ENCODE results near the gene FHAD1.

DNA sequence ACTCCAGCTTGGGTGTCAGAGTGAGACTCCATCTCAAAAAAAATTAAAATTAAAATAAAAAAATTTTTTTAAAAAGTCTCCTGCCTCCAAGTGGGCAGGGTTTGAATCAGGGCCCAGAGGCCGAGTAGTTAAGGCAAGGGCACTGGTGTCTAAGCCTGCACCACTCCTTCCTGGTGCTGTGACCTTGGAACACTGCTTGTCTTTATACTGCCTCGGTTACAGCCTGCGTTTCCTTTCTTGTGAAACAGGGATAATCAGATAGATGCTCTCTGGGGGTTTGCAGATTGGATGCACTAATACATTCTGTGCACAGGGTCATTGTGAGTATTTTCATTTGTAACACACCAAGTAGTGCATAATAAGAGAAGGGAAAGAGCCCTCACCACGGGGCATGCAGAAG lies 104.3 kb downstream of the FHAD1 start:
- TF ChIP-seq, protein P1, sequence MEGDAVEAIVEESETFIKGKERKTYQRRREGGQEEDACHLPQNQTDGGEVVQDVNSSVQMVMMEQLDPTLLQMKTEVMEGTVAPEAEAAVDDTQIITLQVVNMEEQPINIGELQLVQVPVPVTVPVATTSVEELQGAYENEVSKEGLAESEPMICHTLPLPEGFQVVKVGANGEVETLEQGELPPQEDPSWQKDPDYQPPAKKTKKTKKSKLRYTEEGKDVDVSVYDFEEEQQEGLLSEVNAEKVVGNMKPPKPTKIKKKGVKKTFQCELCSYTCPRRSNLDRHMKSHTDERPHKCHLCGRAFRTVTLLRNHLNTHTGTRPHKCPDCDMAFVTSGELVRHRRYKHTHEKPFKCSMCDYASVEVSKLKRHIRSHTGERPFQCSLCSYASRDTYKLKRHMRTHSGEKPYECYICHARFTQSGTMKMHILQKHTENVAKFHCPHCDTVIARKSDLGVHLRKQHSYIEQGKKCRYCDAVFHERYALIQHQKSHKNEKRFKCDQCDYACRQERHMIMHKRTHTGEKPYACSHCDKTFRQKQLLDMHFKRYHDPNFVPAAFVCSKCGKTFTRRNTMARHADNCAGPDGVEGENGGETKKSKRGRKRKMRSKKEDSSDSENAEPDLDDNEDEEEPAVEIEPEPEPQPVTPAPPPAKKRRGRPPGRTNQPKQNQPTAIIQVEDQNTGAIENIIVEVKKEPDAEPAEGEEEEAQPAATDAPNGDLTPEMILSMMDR (IDR thresholded peaks at IDR 0.05; ENCODE audit: low read length) = no peak
- no peak for TF ChIP-seq EZH2phosphoT487 (IDR thresholded peaks at IDR 0.05; ENCODE audit: low read length)
- no peak for TF ChIP-seq EZH2 (optimal IDR thresholded peaks at IDR 0.05; ENCODE audit: low read depth, low read length)

Data from MM.1S (cell line).